Fibroblast of lung (primary cell): ENCODE measurements around the gene TTBK2. TPM values are rescaled to one million over a fixed set of nuclear protein-coding genes. Genes with fewer than 3 reads are reported as not detected.

ENCODE experiments used
- DNase-seq, 2 donors: peaks; one replicate each; pipeline versions ENCODE4 v3.0.0 to v3.0.0-alpha.2; 2010; ENCODE audit warnings: low read depth in 2 of 2
- H2AFZ ChIP-seq: 2 replicates; pipeline ENCODE4 v1.5.1; 2012; ENCODE audit warnings: low read length, control low read depth, inconsistent platforms
- H3K27ac ChIP-seq: 2 replicates; pipeline ENCODE4 v1.5.1; 2011; ENCODE audit warnings: low read length, control low read depth; ENCODE audit not compliant: insufficient read depth
- H3K27me3 ChIP-seq: 2 replicates; pipeline ENCODE4 v1.5.1; 2011; ENCODE audit warnings: mild to moderate bottlenecking, low read length; ENCODE audit not compliant: control insufficient read depth, insufficient read depth
- H3K36me3 ChIP-seq: 2 replicates; pipeline ENCODE4 v1.5.1; 2011; ENCODE audit warnings: low read length; ENCODE audit not compliant: control insufficient read depth, insufficient read depth
- H3K4me1 ChIP-seq: 2 replicates; pipeline ENCODE4 v1.5.1; 2011; ENCODE audit warnings: low read length; ENCODE audit not compliant: control insufficient read depth, insufficient read depth; ENCODE audit errors: extremely low read depth
- H3K4me2 ChIP-seq: 2 replicates; pipeline ENCODE4 v1.5.1; 2011; ENCODE audit warnings: low read length, control low read depth; ENCODE audit not compliant: insufficient read depth; ENCODE audit errors: extremely low read depth
- H3K4me3 ChIP-seq, 4 experiments: fragments of 200-600 bp in 1 of 4; sonication (generic) in 1 of 4; replicated peaks in 1 of 4; 2 replicates each; pipeline ENCODE4 v1.5.1; 2011 to 2016; ENCODE audit warnings: low read length in 4 of 4, low read depth in 3 of 4, mild to moderate bottlenecking in 3 of 4, control low read depth in 2 of 4, inconsistent platforms in 1 of 4, mixed read lengths in 1 of 4; ENCODE audit not compliant: insufficient read depth in 1 of 4; ENCODE audit errors: control extremely low read depth in 1 of 4
- H3K79me2 ChIP-seq: 2 replicates; pipeline ENCODE4 v1.5.1; 2012; ENCODE audit warnings: mild to moderate bottlenecking, low read length, inconsistent platforms; ENCODE audit not compliant: control insufficient read depth, insufficient read depth
- H3K9ac ChIP-seq: 2 replicates; pipeline ENCODE4 v1.5.1; 2011; ENCODE audit warnings: mild to moderate bottlenecking, low read length, control low read depth; ENCODE audit not compliant: insufficient read depth
- H3K9me3 ChIP-seq: 2 replicates; pipeline ENCODE4 v1.5.1; 2012; ENCODE audit warnings: low read depth, low read length; ENCODE audit not compliant: control insufficient read depth, insufficient read depth
- H4K20me1 ChIP-seq: 2 replicates; pipeline ENCODE4 v1.5.1; 2011; ENCODE audit warnings: low read length; ENCODE audit not compliant: control insufficient read depth, insufficient read depth; ENCODE audit errors: extremely low read depth
- CTCF ChIP-seq, 2 donors: IDR thresholded peaks in 1 of 2; conservative IDR thresholded peaks in 1 of 2; 1 replicate in 1 of 2; 2 replicates in 1 of 2; pipeline ENCODE4 v1.5.1; 2011 to 2012; ENCODE audit warnings: low read length in 2 of 2, control low read depth in 1 of 2, inconsistent platforms in 1 of 2, low read depth in 1 of 2, mild to moderate bottlenecking in 1 of 2
- EZH2 ChIP-seq: IDR thresholded peaks from 2 replicates; pipeline ENCODE4 v1.5.1; 2012; ENCODE audit warnings: low read length, control low read depth, mild to moderate bottlenecking; ENCODE audit errors: missing control alignments
- polyA plus RNA-seq, 2 donors: library from polyadenylated mRNA; depleted of rRNA in 1 of 2; stranded (reverse) in 1 of 2; unstranded in 1 of 2; fragments of >200 nt; gene quantifications; 2 replicates each; pipeline ENCODE4 v1.2.1, GENCODE V29; 2011 to 2012; ENCODE audit warnings: missing spikeins in 1 of 2
- total RNA-seq: library from RNA; depleted of rRNA; stranded (reverse); fragments of >200 nt; gene quantifications from 2 replicates; pipeline ENCODE4 v1.2.1, GENCODE V29; 2014

Gene TTBK2
- total and polyA plus RNA-seq, 2 donors (not counting 1 experiment from before 2014, with no cell fraction given): 5.6 to 16.2 TPM

GRCh38 chr15:42742149-42742548 lies 178.4 kb downstream of the TTBK2 start:
- Histone ChIP-seq H3K27ac (no peak overlapping the region), H3K9me3 (no peaks in the 10 kb centered on the region), H2AFZ (no peak overlapping the region), H3K79me2 (no peaks in the 10 kb centered on the region), H3K4me2 (no peak overlapping the region), H3K4me3 (no peak overlapping the region), H3K4me1 (no peaks in the 10 kb centered on the region), H3K27me3 (no peaks in the 10 kb centered on the region), H4K20me1 (no peaks in the 10 kb centered on the region), H3K36me3 (no peaks in the 10 kb centered on the region), H3K9ac (no peak overlapping the region)
- no peak for DNase-seq
- no peak for TF ChIP-seq EZH2
- no peak for TF ChIP-seq CTCF (conservative IDR thresholded peaks at IDR 0.05 in 1 of 2, IDR thresholded peaks at IDR 0.05 in 1 of 2; ENCODE audit: low read depth in 1 of 2, low read length in 2 of 2)

- no peak overlapping the region for H3K4me2 ChIP-seq
- no peak overlapping the region for H3K27ac ChIP-seq
- TF ChIP-seq CTCF (conservative IDR thresholded peaks at IDR 0.05 in 1 of 2, IDR thresholded peaks at IDR 0.05 in 1 of 2; ENCODE audit: low read depth in 1 of 2, low read length in 2 of 2): no peak
- TF ChIP-seq EZH2: no peak
Observed at GRCh38 chr15:42741710-42742109, 178.9 kb downstream of the TTBK2 start.

GRCh38 chr15:42737529-42738328 lies 182.8 kb downstream of the TTBK2 start:
- Histone ChIP-seq H2AFZ (peak overlapping the region; percentile 45), H3K79me2 (peaks cover 6% of the 10 kb centered on the region), H3K36me3 (peaks cover 11% of the 10 kb centered on the region), H3K27me3 (no peaks in the 10 kb centered on the region), H3K4me3 (peak overlapping the region; percentile 42 to 66 (median 52)), H3K9ac (peak overlapping the region; percentile 71), H3K4me1 (peaks cover 3% of the 10 kb centered on the region), H3K27ac (peak overlapping the region; percentile 70), H4K20me1 (no peaks in the 10 kb centered on the region), H3K9me3 (no peaks in the 10 kb centered on the region), H3K4me2 (peak overlapping the region; percentile 73)
- no peak for DNase-seq
- TF ChIP-seq CTCF (conservative IDR thresholded peaks at IDR 0.05 in 1 of 2, IDR thresholded peaks at IDR 0.05 in 1 of 2; ENCODE audit: low read depth in 1 of 2, low read length in 2 of 2): no peak
- TF ChIP-seq EZH2: no peak

More at GRCh38 chr15:42741710-42742109, 178.9 kb downstream of the TTBK2 start:
- no peaks in the 10 kb centered on the region for H3K4me1 ChIP-seq
- H2AFZ ChIP-seq: no peak overlapping the region
- H3K9ac ChIP-seq: no peak overlapping the region
- H4K20me1 ChIP-seq: no peaks in the 10 kb centered on the region
- H3K36me3 ChIP-seq: no peaks in the 10 kb centered on the region
- no peaks in the 10 kb centered on the region for H3K9me3 ChIP-seq
- H3K4me3 ChIP-seq: no peak overlapping the region
- no peaks in the 10 kb centered on the region for H3K79me2 ChIP-seq
- DNase-seq: no peak
- H3K27me3 ChIP-seq: no peaks in the 10 kb centered on the region
